Measurements from ENCODE around the gene ERF. TPM values are rescaled to one million over a fixed set of nuclear protein-coding genes. Genes with fewer than 3 reads are reported as not detected.
A peak's percentile ranks its signal among the peaks of the same experiment; 100 is the strongest.

The ERF gene
- 10 to 100 TPM; 56.5 to 57.9 TPM for total RNA-seq

DNA sequence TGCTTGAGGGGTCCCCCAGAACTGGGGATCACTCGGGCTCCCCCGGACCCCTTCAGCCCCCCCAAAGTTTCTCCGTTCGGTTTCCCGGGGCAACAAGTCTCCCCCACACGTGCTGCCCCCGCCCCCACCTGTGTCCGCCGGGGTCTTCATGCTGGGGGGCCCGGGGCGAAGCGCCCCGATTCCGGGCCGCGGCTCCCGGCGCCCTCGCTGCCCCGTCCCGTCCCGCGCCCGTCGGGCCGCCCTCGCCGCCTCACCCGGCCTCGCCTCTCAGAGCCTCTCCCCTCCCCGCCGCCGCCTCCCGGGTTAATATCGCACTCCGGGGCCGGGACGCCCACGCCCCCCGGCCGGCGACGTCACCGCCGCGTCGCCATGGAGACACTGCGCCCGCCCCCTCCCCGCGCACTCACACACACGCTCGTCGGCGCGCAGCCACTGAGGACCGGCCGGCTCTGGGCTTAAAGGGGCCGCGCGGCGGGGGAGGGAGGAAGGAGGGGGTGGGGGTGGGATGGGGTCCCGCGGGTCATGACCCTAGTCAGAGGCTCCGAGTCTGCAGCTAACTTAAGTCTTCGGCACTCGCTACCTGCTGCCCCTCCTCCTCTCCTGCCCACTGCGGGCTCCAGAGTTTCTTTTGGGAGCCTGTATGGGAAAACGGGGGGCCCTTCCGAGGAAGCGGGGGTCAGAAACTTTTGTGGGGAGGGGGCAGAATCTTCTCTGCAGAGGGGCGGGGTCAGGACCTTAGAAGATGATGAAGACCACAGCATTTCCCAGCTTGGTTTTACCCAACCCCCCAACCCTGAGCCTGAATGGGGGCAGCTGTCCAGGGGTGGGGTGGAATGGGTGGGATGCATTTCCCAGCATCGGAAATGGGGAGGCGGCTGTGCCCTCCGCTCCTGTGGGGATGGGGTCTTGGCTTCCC lies at the start of gene ERF:
Gene ERF, minus strand, starts transcription at position 279 of the 916 bp plus-strand sequence. Its CDS starts 129 bp downstream, at position 150.
- H3K4me1 Mint-ChIP-seq: peaks cover 36% of the 10 kb centered on the region
- peak within 1 kb of the TSS; percentile 76 for H3K4me3 Mint-ChIP-seq
- POLR2A ChIA-PET: interaction anchor here (0.6 kb wide), 1 partner anchor 9 kb away, joined by 3 read pairs; no protein-coding TSS in a partner anchor
- H3K27ac Mint-ChIP-seq: peak within 1 kb of the TSS; percentile 87
- H3K27me3 Mint-ChIP-seq: peaks cover 12% of the 10 kb centered on the region
- H3K9me3 Mint-ChIP-seq: no peaks in the 10 kb centered on the region
- CTCF ChIA-PET: interaction anchor here (1.5 to 1.8 kb wide), 2 partner anchors 10 to 25 kb away, joined by 3 to 5 read pairs; no protein-coding TSS in a partner anchor
- peak; percentile 91 for DNase-seq
- H3K36me3 Mint-ChIP-seq (ENCODE audit: low read depth): no peaks in the 10 kb centered on the region

- peaks cover 5% of the 10 kb centered on the region for H3K36me3 Mint-ChIP-seq (ENCODE audit: low read depth)
- no peak for DNase-seq
- peak overlapping the region; percentile 27 for H3K27ac Mint-ChIP-seq
- H3K4me1 Mint-ChIP-seq: peaks cover 33% of the 10 kb centered on the region
- no peaks in the 10 kb centered on the region for H3K9me3 Mint-ChIP-seq
- H3K4me3 Mint-ChIP-seq: peak overlapping the region; percentile 86
- CTCF ChIA-PET: interaction anchor here (0.6 to 1.4 kb wide), 5 partner anchors 13 to 259 kb away, joined by 3 to 6 read pairs (median 3); no protein-coding TSS in a partner anchor
- POLR2A ChIA-PET: no interaction called here
- H3K27me3 Mint-ChIP-seq: no peaks in the 10 kb centered on the region
Observed at GRCh38 chr19:42303876-42304275, 48.9 kb upstream of the ERF start.

DNA sequence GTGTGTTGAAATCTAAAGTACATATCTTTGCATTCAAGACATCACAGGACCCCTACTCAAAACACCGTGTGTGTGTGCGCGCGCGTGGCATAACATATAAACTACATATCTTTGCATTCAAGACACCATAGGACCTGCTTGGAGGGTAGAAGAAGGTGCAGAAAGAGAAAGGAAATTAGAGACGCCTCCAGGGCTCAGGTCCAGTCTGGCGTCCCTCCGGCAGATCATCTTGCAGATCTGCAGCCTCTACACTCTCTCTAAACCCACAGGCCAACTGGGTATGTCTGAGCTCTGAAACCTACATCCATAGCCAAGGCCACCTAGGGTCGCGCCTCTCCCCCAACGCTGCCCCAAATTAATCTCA lies 48.2 kb upstream of the ERF start:
- peak overlapping the region; percentile 85 for H3K27ac Mint-ChIP-seq
- POLR2A ChIA-PET: no interaction called here
- H3K36me3 Mint-ChIP-seq (ENCODE audit: low read depth): peaks cover 5% of the 10 kb centered on the region
- CTCF ChIA-PET: interaction anchor here (1.2 to 1.4 kb wide), 2 partner anchors 14 to 23 kb away, joined by 3 to 5 read pairs; no protein-coding TSS in a partner anchor
- peaks cover 33% of the 10 kb centered on the region for H3K4me1 Mint-ChIP-seq
- no peak for DNase-seq
- H3K4me3 Mint-ChIP-seq: peak overlapping the region; percentile 86
- no peaks in the 10 kb centered on the region for H3K9me3 Mint-ChIP-seq
- H3K27me3 Mint-ChIP-seq: no peaks in the 10 kb centered on the region

- ChIA-PET CTCF (interaction anchor here (0.7 to 1.1 kb wide), 3 partner anchors 15 to 179 kb away, joined by 3 read pairs; no protein-coding TSS in a partner anchor), POLR2A (no interaction called here)
- Mint-ChIP-seq H3K9me3 (no peaks in the 10 kb centered on the region), H3K4me1 (peaks cover 33% of the 10 kb centered on the region), H3K27me3 (no peaks in the 10 kb centered on the region), H3K4me3 (peak within 1 kb of the TSS; percentile 86), H3K36me3 (ENCODE audit: low read depth) (peaks cover 5% of the 10 kb centered on the region), H3K27ac (peak within 1 kb of the TSS; percentile 85)
- peak; percentile 22 for DNase-seq
Observed at GRCh38 chr19:42301646-42302203, 46.8 kb upstream of the ERF start, which contains the start of gene PRR19. Gene PRR19, plus strand, starts transcription at chr19:42302132. Its CDS starts 7,453 bp downstream, at chr19:42309585.

GRCh38 chr19:42297039-42297438 lies 42.1 kb upstream of the ERF start:
- no peak overlapping the region for H3K27ac Mint-ChIP-seq
- peaks cover 20% of the 10 kb centered on the region for H3K36me3 Mint-ChIP-seq (ENCODE audit: low read depth)
- H3K4me3 Mint-ChIP-seq: no peak overlapping the region
- no peaks in the 10 kb centered on the region for H3K9me3 Mint-ChIP-seq
- H3K27me3 Mint-ChIP-seq: no peaks in the 10 kb centered on the region
- H3K4me1 Mint-ChIP-seq: peaks cover 22% of the 10 kb centered on the region
- ChIA-PET POLR2A (no interaction called here), CTCF (interaction anchor here (0.8 to 1.7 kb wide), 6 partner anchors 8 to 165 kb away, joined by 3 to 10 read pairs (median 4); partner anchors contain the start of gene POU2F2)
- DNase-seq: no peak

DNA sequence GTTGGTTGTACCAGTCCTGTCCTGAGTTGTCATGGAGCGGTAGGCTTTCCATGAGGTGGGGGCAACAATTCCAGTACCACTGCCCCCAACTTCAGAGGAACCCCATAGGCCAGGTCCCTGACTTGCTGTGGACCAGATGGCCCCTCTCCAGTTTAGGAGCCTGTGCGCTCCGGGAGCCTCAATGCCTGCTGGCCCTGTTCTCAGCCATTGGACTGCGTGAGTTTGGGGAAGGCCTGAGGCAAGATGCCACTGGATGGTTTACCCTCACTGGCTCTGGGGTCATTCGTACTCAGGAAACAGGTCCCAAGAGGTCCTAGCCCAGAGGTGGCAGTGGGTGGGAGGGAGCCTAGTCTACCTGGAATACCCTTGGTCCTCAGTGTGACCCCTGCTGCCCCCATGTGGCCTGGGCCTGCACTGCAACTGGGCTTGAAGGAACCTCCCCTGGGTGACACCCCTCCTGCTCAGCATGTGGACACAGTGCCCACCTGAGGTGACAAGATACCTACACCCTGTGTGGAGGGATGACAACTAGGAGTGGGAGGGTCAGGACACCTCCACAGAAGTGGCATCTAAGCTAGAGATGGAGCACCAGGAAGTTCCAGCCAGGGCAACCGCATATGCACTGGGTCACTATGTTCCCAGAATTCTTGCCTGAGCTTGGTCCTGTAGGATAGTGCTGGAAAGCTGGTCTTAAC lies 41.0 kb upstream of the ERF start:
- DNase-seq: peak; percentile 91
- Mint-ChIP-seq H3K4me1 (peaks cover 20% of the 10 kb centered on the region), H3K27ac (no peak overlapping the region)

GRCh38 chr19:42295342-42295741 lies 40.4 kb upstream of the ERF start:
- peaks cover 26% of the 10 kb centered on the region for H3K36me3 Mint-ChIP-seq (ENCODE audit: low read depth)

More for the DNA sequence above, 41.0 kb upstream of the ERF start:
- Mint-ChIP-seq H3K27me3 (no peaks in the 10 kb centered on the region), H3K4me3 (no peak overlapping the region), H3K36me3 (ENCODE audit: low read depth) (peaks cover 26% of the 10 kb centered on the region), H3K9me3 (no peaks in the 10 kb centered on the region)
- POLR2A ChIA-PET: no interaction called here
- CTCF ChIA-PET: interaction anchor here (0.7 to 1.7 kb wide), 6 partner anchors 9 to 180 kb away, joined by 3 to 10 read pairs (median 3); no protein-coding TSS in a partner anchor

GRCh38 chr19:42294471-42295137 lies 39.7 kb upstream of the ERF start:
- no peaks in the 10 kb centered on the region for H3K27me3 Mint-ChIP-seq
- peaks cover 23% of the 10 kb centered on the region for H3K36me3 Mint-ChIP-seq (ENCODE audit: low read depth)
- peaks cover 15% of the 10 kb centered on the region for H3K4me1 Mint-ChIP-seq
- no peak for DNase-seq
- ChIA-PET CTCF (interaction anchor here (0.6 to 1.2 kb wide), 3 partner anchors 16 to 186 kb away, joined by 3 read pairs; no protein-coding TSS in a partner anchor), POLR2A (no interaction called here)
- no peaks in the 10 kb centered on the region for H3K9me3 Mint-ChIP-seq
- H3K4me3 Mint-ChIP-seq: no peak overlapping the region
- H3K27ac Mint-ChIP-seq: no peak overlapping the region

More at GRCh38 chr19:42295342-42295741, 40.4 kb upstream of the ERF start:
- no peak for DNase-seq
- H3K9me3 Mint-ChIP-seq: no peaks in the 10 kb centered on the region
- H3K27ac Mint-ChIP-seq: no peak overlapping the region
- ChIA-PET CTCF (interaction anchor here (0.7 to 1.1 kb wide), 2 partner anchors 16 to 179 kb away, joined by 3 read pairs; no protein-coding TSS in a partner anchor), POLR2A (no interaction called here)
- H3K27me3 Mint-ChIP-seq: no peaks in the 10 kb centered on the region
- H3K4me1 Mint-ChIP-seq: peaks cover 19% of the 10 kb centered on the region
- no peak overlapping the region for H3K4me3 Mint-ChIP-seq

DNA sequence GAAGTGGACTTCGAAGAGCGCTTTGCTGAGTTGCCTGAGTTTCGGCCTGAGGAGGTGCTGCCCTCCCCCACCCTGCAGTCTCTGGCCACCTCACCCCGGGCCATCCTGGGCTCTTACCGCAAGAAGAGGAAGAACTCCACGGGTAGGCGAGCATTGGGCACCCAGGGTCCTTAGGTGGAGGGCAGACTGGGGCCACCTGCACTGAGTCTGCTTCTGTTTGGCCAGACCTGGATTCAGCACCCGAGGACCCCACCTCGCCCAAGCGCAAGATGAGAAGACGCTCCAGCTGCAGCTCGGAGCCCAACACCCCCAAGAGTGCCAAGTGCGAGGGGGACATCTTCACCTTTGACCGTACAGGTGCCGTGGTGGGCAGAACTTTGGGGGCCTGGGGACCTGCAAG lies 39.0 kb upstream of the ERF start:
- Mint-ChIP-seq H3K27me3 (no peaks in the 10 kb centered on the region), H3K36me3 (ENCODE audit: low read depth) (peaks cover 23% of the 10 kb centered on the region), H3K9me3 (no peaks in the 10 kb centered on the region), H3K27ac (no peak overlapping the region), H3K4me3 (no peak overlapping the region), H3K4me1 (peaks cover 15% of the 10 kb centered on the region)
- no peak for DNase-seq
- ChIA-PET CTCF (interaction anchor here (0.6 to 1.2 kb wide), 4 partner anchors 27 to 185 kb away, joined by 3 read pairs; partner anchors contain the start of gene POU2F2), POLR2A (no interaction called here)

DNA sequence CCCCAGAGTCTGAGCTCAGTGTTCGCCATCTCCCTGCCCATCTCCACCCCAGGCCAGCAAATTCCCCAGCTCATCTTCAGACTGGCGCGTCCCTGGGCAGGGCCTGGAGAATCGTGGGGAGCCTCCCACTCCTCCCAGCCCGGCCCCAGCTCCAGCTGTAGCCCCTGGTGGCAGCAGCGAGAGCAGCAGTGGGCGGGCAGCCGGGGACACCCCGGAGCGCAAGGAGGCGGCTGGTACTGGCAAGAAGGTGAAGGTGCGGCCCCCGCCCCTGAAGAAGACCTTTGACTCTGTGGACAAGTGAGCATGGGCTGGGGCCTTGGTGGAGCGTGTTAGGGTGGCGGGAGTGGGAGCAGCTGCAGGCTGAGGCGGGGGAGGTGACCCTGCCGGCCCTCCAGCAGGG lies 38.6 kb upstream of the ERF start:
- peak overlapping the region; percentile 81 for H3K27ac Mint-ChIP-seq
- ChIA-PET POLR2A (no interaction called here), CTCF (interaction anchor here (1.0 to 1.8 kb wide), 4 partner anchors 34 to 185 kb away, joined by 3 to 6 read pairs (median 3); partner anchors contain the start of gene POU2F2)
- no peak for DNase-seq
- H3K9me3 Mint-ChIP-seq: no peaks in the 10 kb centered on the region
- peaks cover 23% of the 10 kb centered on the region for H3K36me3 Mint-ChIP-seq (ENCODE audit: low read depth)
- H3K27me3 Mint-ChIP-seq: no peaks in the 10 kb centered on the region
- H3K4me3 Mint-ChIP-seq: no peak overlapping the region
- H3K4me1 Mint-ChIP-seq: peaks cover 15% of the 10 kb centered on the region

DNA sequence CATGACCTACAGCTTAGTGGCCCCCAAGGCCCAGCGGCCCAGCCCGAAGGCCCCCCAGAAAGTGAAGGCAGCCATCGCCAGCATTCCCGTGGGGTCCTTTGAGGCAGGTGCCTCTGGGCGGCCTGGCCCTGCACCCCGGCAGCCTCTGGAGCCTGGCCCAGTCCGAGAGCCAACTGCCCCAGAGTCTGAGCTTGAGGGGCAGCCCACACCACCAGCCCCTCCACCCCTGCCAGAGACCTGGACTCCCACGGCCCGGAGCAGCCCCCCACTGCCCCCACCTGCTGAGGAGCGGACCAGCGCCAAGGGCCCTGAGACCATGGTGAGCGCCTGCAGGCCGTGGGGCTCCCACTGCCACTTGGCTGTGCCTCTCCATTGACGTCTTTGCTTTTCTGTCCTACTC lies 38.0 kb upstream of the ERF start:
- Mint-ChIP-seq H3K27ac (peak overlapping the region; percentile 81), H3K4me3 (no peak overlapping the region), H3K27me3 (no peaks in the 10 kb centered on the region), H3K4me1 (peaks cover 15% of the 10 kb centered on the region), H3K36me3 (ENCODE audit: low read depth) (peaks cover 23% of the 10 kb centered on the region), H3K9me3 (no peaks in the 10 kb centered on the region)
- DNase-seq: no peak
- CTCF ChIA-PET: interaction anchor here (1.0 to 1.8 kb wide), 3 partner anchors 35 to 160 kb away, joined by 3 to 6 read pairs (median 3); partner anchors contain the start of gene POU2F2
- POLR2A ChIA-PET: no interaction called here
